GM19238 (cell line): ENCODE results near the gene ANKRD55.
"Not testable (repeated sequence)": the region's sequence is repeated elsewhere in the genome, so short reads cannot be mapped to it uniquely, and the experiment has no call there.

Source experiments
- DNase-seq: peaks from one replicate; pipeline ENCODE4 v3.0.0; 2011; ENCODE audit warnings: low spot score; ENCODE audit not compliant: insufficient read length

The ANKRD55 gene

DNA sequence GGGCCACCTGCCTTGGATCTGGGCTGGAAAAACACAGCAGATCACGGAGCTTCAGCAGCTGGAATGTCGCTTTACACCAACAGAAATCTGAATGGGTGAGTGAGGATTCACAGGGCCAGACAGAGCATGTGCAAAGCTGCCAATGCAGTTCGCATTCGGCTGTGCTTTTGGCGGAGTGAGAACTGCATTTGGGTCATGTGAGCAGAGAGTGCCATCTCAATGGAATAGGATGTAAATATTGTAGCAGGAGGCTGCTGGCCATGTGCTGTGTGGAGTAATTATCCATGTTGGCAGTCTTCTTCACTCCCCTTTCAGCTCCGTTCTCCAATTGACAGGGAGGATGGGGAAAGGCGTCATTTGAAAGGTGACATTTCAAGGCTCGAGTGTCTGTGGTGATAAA lies at the start of gene ANKRD55:
TSS of gene ANKRD55 (minus strand) at position 101 of the 400 bp plus-strand sequence. CDS start 417 bp downstream, outside the sequence.
- DNase-seq: no peak

DNA sequence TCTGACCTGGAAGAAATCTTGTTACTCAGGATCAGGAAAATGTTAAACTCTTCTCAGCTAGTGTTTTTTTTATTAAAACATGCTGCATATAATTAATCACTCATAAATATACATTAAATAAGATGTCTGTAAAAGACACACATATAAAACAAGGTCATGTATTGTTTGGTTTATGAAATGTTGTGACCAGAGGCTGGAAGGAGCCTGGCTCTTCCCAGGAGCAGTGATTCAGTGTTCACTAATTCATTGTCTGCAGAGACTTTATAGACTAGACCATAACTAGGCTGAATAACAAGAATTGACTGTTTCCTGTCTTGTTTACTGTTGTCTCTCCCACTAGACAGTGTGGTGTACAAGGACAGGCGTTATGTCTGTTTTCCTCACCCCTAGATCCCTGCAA lies 49.1 kb upstream of the ANKRD55 start:
- DNase-seq: no peak

DNA sequence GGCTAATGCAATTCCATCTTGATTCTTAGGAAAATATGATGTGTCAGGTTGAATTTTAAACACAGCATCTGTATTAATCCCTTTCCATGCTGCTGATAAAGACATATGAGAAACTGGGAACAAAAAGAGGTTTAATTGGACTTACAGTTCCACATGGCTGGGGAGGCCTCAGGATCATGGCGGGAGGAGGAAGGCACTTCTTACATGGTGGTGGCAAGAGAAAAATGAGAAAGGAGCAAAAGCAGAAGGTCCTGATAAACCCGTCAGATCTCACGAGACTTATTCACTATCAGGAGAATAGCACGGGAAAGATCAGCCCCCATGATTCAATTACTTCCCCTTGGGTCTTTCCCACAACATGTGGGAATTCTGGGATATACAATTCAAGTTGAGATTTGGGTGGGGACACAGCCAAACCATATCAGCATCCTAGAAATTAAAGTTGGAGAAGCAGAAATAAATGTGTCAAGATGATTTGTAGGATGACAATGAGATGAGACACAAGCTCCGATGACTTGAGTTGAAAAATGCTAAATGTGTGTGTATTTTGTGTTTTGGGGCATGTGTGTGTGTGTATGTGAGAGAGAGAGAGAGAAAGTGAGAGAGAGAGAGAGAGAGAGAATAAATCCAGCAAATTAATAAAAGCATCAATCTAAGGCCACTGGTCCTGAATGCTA lies 48.5 kb upstream of the ANKRD55 start:
- DNase-seq: no peak

DNA sequence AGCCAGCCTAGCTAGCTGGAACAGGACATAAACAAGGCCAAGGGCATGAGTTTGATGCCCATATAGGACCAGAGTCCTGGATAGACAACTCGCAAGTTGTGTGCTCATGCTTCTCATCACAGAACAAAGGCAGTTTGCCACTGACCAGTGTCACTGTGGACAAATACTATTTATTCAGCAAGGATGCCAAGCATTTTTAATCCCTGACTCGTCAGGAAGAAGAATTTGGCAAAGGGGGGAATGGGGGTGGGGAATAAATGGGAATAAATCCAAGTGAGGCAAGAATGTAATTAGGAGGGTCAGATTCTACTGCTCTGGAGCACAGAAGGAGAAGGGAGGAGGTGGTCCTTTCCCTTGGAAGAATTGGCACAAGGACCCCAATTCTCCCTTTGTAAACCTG lies 46.8 kb upstream of the ANKRD55 start:
- no peak for DNase-seq

DNA sequence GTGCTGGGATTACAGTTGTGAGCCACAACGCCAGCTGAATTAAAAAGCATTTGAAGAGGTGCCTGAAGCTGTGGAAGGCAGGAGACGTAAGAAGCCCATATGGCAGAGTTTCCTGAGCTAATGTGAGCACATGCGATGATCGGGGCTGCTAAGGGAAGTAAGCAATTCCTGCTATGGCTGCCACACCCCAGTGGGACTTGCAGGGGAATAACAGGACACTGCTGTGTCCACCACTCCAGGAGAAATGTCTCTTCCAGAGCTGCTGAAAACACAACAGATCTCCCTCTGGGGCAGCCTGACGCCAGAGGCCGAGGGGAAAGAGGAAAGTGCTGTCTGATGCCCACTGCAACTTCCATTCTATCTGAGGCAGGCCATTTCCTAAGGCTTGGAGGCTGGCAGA lies 46.2 kb upstream of the ANKRD55 start:
- no peak for DNase-seq

DNA sequence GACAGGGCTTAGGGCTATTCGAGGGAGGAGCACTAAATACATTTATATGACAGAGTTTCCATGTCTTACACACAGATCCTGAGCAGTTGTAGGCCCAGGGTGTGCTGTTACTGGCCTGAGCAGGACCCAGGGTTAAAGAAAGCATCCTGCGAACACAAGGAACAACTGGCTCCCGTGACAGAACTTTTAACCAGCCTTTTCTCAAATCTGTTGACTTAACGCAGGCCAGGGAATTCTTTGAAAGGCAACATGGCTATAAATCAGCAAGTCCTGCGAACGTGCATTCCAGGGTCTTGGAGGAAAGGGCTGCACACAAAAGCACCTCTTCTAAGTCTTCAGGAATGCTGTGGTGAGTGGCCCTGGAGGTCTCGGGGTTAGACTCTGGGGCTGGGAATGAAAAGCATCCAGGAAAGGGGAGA lies 45.2 kb upstream of the ANKRD55 start:
- DNase-seq: no peak

DNA sequence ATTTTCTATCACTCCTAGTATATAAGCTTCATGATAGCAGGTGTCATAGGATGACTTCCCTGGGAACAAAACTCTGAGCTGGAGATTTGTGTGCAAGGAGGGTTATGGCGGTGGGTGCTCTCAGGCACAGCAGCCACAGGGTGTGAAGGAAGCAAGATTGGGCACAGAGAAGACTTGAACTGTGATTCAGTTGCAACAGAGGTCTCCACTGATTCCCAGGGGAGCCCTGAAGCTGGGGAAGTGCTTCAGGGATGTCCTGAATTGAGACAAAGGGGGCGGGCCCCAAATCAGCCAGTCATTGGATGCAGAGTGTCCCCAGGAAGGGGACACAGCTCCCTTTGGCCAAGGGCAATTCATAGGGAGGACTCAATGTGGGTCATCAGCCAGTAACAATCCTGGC lies 44.4 kb upstream of the ANKRD55 start:
- DNase-seq: no peak

DNA sequence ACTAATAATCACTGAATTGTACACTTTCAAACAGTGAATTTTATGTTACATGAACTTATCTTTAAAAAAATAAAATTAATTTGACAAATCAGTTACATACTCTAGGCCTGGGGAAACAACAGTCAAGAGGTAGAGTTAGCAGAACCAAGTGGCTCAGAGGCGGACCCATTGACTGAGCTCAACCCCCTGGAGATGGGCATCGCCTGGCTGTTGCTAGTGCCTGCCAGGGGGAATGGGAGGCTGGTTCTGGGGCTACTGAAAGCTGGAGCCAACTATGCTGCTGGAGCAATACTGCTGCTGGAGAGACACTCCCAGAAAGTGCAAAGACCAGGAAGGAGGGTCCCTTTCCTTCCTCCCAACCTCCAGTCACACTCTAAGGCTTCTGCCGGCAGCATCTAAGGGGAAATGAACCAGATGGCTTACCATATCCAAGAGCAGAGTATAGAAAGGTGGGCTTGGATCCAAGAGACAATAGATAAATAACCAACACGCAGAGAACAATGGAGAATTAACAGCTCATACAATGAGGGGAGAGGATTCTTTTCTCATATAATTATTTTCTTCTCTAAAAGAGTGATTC lies 40.3 kb upstream of the ANKRD55 start:
- no peak for DNase-seq

DNA sequence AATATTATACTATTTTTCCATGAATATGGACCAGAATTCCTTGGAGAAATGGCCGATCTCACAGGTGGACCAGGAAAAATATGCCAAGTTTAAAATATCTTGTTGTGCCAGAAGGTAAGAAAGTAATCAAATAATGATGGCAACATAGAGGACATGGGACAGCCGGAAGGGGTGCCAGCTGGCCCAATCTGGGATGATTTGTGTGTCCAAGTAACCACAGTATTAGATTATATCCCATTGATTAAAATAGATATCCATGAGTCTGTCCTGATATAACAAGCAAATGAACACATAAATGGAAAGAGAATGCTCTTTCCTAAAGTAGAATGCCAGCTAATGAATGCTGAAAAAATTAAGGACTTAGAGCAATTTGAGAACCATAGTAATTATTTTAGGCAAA lies 39.6 kb upstream of the ANKRD55 start:
- no peak for DNase-seq

DNA sequence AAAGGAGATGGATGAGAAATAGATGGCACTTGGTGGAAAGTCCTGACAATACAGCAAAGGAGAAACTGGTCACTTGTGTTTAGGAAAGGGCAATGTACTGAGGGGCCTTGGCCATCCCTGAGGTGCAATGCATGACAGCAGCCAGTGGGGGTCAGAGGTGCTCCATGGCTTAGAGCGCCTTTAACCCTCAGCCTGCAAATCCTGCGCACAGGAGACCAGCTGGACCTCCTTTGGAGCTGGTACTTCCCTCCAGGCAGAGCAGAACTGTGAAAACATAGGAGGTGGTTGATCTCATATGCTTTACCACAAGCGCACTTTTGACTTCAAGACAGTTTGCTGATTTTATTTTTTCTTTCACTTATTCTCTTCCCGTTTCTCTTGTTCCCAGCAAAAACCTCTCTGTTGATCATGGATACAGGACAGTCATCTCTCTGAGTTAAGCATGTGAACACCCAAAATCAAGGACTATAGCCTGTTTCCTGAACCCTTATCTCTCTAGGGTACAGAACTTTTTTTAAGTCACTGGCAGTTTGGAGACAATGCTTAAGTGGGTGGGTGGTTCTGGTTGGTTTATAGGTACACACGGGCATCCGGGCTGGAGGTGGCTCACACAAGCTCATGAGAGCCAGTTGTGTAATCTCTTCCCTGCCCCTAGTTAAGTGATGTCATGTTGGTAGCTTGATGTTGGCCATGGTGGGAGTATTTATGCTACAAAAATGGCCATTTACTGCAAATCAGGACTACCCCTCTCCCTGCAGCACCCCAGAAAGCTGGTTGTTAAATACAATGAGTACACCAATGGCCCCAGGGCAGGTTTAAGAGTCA lies 37.6 kb upstream of the ANKRD55 start:
- DNase-seq: peak; percentile 56

DNA sequence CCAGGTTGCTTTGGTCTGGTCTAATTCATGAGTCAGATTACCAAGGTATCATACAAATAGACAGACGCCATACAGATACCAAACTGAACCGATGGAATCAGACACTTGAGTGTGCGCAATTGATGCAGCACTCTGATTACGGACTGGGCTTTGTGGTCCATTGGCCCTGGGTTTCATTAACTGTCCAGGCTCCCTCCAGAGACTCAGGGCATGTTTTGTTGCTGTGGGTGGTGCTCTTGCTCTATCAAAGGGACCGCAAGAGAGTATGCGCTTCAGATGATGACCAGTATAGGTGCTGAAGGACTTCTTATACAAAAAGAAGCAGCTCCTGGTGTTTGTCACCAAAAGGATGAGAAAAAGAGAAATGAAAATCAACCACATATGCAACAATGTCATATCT lies 36.9 kb upstream of the ANKRD55 start:
- no peak for DNase-seq

DNA sequence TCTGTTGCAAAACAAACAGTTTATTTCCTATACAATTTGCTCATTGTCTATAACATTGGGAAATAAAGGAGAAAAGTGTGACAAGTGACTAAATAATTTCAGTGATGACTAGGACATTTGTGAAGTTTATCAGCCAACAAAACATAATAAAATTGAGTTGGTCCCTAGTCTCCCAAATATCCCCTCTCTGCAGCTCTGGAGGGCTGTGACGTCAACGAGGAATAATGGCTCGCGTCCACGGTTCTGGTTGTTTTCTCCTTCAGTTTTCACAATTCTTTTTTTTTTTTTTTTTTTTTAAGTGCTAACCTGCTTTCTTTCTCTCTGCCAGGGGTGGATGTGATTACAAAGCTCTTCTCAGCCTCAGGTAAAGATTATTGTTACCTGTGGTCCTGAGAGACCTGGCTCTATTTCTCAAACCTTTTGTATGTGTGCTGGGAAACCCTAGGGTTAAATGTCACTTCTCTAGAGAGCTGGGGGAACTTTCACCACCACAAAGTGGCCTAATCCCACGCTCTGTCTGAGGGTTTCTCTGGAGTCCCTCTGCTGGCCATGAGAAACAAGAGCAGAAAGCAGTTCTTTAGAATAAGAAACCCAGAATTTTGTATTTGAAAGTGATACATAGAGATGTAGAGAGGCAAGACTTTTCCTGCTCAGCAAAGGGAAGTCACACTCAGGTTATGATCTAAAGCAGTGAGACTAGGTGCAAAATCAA lies 36.2 kb upstream of the ANKRD55 start:
- peak; percentile 29 for DNase-seq

DNA sequence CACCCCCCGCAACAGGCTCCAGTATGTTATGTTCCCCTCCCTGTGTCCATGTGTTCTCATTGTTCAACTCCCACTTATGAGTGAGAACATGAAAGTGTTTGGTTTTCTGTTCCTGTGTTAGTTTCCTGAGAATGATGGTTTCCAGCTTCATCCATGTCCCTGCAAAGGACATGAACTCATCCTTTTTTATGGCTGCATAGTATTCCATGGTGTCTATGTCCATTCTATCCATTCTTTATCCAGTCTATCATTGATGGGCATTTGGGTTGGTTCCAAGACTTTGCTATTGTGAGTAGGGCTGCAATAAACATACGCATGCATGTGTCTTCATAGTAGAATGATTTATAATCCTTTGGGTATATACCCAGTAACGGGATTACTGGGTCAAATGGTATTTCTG lies 35.6 kb upstream of the ANKRD55 start:
- DNase-seq: not testable (repeated sequence)

DNA sequence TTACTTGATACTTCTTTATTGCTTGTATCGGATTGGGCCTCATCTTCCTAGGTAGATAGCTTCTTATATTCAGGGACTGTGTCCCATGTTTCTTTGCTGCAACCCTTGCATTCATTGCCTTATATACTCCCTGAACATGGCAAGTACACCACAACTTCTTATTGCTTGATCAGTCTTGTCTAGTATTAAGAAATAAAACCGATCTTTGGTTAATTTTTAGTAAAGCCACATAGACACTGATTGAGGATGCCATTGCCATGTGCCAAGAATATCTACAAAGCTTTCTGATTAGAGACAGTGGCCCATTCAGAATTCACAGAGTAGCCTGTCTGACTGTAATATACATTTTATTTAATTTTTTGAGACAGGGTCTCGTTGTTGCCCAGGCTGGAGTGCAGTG lies 34.7 kb upstream of the ANKRD55 start:
- DNase-seq: no peak

DNA sequence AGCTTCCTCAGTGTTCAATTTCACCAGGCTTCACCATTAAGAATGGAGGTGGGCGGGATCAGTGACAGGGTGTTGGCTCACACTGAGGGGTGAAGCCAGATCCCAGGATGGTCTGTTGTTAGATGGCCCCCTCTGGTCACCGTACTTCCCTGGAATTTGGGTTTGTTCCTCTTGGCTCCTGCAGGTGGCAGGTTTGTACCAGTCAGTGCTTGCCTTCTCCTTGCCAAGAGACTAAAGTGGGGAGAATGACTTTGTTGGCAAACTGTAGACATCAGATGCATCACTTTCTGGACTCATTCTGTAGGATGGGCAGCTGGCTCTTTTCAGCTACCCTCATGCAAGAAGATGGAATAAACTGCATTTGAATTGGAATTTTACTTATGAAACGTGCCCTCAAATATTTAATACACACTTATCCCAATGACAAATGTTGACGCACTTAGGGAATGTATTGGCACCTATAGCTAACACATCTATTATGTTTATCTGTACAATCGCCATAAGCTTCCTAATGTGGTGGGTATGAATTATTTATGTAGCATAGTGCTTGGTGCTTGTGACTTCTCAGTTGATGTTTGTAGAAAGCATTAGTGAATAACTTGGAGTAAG lies 31.4 kb upstream of the ANKRD55 start:
- no peak for DNase-seq

DNA sequence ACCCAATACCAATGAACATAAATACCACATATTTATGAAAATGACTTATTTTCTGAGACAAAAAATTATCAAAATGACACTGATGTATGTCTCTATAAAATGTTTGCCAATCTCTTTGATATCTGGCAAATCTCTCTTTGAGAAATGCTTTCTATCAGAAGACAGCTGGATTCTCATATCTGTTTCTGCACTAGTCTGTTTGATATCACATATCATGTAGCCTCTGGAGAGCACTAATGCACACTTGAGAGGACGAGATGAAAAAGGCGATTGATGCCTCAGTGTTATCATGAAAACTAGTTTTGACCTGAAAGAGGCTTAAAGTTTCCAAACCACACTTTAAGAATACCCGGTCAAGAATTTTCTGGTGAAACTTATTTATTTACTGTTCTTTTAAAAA lies 29.1 kb upstream of the ANKRD55 start:
- no peak for DNase-seq

DNA sequence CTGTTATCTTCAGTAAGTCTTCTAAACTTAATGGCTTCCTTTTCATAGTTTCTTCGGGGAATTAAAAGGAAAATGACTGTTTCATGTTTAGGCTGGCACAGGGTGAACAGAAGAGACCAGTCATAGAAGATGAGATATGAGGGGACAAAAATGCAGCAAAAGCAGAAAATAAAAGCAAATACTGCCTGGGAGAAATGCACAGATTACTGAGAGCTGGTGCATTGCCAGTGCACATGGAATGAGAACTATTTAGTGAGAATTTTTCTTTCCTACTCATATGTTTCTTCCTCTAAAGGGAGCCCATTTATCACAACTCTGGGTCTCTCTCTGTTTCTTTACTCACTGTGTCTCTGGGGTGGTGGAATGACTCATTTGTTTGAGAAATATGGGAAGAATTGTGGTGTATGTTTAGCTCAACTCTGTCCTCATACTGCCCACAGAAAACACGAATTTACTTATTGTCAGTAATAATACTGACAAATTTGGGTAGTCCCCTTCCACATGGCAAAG lies 25.9 kb upstream of the ANKRD55 start:
- DNase-seq: no peak

DNA sequence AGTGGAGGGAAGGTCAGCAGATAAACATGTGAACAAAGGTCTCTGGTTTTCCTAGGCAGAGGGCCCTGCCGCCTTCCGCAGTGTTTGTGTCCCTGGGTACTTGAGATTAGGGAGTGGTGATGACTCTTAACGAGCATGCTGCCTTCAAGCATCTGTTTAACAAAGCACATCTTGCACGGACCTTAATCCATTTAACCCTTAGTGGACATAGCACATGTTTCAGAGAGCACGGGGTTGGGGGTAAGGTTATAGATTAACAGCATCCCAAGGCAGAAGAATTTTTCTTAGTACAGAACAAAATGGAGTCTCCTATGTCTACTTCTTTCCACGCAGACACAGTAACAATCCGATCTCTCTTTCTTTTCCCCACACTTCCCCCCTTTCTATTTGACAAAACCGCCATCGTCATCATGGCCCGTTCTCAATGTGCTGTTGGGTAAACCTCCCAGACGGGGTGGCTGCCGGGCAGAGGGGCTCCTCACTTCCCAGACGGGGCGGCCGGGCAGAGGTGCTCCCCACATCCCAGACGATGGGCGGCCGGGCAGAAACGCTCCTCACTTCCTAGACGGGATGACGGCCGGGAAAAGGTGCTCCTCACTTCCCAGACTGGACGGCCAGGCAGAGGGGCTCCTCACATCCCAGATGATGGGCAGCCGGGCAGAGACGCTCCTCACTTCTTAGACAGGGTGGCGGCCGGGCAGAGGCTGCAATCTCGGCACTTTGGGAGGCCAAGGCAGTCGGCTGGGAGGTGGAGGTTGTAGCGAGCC lies 24.8 kb upstream of the ANKRD55 start:
- DNase-seq: not testable (repeated sequence)

DNA sequence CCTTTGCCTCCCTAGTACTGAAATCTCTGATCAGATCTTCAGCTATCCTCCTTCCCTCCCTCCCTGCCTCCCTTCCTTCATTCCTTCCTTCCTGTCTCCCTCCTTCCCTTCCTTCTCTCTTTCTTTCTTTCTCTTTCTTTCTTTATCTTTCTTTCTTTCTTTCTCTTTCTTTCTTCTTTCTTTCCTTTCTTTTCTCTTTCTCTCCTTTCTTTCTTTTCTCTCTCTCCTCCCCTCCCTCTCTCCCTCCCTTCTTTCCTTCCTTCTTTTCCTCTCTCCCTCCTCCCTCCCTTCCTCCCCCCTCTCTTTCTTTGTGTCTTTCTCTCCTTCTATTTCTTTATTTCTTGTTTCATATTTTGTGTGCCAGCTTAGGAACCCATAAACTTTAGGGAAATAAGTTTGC lies 23.9 kb upstream of the ANKRD55 start:
- DNase-seq: no peak

DNA sequence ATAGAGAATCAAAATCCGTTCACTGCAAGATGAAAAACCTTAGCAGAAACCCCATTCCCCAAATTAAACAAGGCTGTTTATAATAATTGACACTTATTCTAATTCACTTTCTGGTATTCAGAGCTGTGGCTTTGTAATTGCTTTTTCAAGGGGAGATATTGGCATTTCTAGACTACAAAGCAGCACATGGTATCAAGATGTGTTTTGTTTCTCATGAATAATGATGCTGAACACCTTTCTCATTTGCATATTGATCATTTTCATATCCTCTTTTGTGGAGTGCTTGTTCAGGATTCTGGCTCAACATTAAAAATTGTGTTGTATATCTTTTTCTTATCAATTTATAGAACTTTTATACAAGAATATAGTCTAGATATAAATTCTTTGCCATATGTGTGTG lies 22.4 kb upstream of the ANKRD55 start:
- no peak for DNase-seq

DNA sequence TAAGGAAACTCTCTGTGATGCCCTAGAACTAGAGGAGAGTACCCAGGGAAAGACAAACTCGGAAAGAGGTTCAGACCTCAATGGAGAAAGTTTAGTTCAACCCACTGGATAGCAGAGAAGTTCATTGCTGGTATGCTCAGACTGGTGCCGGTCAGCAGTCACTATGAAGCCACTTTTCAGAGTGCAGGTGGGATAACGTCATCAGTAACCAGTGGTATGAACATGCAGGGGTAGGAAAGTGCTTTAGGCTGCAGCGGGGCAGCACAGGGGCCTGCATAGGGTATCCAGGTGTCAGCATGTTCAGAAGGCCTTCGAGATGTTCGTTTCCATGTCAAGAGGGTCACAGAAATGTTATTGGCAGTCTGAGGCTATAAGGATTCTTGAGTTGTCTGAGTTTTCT lies 20.8 kb upstream of the ANKRD55 start:
- DNase-seq: no peak
